ENCODE measurements around the gene CDHR5.

The CDHR5 gene

DNA sequence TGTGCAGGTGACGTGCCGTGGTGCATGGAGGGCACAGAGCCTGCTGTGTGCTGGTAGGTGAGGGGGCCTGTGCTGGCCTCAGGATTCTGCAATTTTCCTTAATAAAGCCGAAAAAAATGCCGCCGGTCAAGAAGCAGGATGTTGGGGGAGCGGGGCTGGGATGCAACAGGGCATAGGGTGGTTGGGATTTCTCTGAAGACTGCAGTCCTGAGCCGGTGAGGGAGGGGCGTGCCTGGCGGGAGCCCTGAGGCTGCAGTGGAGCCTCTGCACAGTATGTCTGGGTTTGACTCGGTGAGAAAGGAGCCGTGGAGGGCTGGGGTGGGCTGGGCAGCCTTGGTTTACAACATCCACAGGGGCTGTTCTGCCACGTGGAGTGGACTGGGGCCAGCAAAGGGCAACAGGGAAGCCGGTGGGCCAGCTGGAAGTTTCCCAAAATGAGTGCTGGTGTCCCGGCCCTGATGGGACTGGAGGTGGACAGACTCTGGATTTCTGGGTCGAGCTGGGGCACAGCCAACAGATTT is 1.3 kb downstream of the CDHR5 start:
- DNase-seq (ENCODE audit: low read depth in 2 of 2), result no peak

DNA sequence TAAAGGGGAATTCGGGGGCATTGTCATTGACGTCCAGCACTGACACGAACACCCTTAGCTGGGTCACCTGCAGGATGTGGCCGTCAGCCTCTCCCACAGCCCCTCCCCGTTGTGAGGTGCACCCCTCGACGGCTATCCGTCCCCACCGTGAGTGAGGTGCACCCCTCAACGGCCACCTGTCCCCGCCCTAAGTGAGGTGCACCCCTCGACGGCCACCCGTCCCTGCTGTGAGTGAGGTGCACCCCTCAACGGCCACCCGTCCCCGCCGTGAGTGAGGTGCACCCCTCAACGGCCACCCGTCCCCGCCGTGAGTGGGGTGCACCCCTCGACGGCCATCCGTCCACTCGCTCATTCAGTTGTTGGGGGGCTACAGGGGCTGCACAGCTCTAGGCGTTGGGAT is 2.9 kb downstream of the CDHR5 start:
- DNase-seq (ENCODE audit: low read depth in 2 of 2), result no peak

DNA sequence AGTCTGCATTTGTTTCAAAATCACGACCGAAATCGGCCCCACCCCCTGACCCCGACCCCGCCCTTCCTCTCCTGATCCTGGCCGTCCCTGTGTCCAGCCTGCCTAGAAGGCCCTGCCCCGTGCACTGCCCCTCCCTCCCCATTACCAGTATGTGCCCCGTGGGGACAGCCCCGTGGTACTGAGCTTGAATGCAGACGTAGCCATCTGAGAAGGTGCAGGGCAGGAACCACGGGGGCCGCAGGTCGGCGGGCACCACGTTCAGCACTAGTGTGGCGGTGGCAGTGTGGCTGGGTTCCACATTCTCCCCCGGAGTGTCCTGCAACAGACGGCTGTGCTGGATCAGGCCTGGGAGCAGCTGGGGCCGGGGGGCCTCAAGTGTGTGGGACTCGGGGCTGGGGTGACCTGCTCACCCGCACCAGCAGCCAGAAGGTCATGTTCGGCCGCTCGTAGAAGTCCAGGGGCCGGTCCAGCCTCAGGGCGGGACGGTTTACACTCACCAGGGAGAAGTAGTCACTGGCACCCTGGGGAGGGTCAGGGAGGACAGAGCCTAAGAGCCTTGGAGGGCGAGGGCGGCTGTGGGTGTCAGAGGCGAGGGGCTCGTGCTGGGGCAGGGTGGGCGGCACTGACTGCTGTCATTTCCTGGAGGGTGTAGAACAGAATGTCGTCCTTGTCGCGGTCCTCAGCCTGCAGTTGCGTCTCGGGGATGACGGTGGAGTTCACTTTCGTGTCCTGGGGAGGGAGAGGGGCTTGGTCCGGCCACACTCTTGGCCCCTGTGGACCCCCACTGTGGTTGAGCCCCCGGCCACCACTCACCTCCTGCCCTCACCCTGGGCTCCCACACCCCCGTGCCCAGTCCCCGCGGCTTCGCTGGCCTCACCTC is 3.6 kb downstream of the CDHR5 start:
- no peak for DNase-seq (ENCODE audit: low read depth in 2 of 2)

DNA sequence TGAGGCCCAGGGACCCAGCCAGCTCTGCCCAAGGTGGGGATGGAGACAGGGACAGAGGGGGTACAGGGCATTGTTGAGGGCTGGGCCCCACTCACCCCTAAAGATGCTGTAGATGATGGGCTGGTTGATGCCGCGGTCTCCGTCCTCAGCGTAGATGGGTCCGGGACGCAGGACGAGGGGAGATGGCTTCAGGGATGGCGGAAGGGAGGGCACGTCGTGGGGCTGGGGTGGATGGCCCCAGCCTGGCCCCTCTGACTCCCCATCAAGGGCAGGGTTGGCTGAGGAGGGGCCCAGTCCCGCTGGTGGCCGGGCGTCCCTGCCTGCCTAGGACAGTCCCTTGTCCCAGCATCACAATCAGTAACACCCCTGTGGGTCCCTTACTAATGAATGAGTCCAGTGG is 4.6 kb downstream of the CDHR5 start:
- DNase-seq (ENCODE audit: low read depth in 2 of 2), result no peak

DNA sequence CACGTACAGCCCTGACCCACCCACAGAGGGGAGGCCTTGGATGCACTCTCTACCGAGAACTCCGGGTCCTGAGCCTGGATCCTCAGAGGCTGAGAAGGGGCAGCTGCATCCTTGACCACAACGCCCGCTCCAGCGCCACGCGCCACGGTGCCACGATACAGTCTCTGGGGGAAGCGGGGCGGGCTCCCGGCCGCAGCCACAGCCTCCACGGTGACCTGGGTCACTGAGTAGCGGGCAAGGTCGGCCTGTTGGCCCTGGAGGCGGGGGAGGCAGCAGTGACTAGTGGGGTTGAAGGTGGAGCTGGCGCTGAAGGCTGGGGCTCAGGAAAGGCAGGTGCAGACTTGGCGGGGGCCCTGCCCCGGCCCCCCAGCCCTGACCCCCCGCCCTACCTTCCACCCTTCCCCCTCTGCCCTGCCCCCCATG is 5.1 kb downstream of the CDHR5 start:
- no peak for DNase-seq (ENCODE audit: low read depth in 2 of 2)

DNA sequence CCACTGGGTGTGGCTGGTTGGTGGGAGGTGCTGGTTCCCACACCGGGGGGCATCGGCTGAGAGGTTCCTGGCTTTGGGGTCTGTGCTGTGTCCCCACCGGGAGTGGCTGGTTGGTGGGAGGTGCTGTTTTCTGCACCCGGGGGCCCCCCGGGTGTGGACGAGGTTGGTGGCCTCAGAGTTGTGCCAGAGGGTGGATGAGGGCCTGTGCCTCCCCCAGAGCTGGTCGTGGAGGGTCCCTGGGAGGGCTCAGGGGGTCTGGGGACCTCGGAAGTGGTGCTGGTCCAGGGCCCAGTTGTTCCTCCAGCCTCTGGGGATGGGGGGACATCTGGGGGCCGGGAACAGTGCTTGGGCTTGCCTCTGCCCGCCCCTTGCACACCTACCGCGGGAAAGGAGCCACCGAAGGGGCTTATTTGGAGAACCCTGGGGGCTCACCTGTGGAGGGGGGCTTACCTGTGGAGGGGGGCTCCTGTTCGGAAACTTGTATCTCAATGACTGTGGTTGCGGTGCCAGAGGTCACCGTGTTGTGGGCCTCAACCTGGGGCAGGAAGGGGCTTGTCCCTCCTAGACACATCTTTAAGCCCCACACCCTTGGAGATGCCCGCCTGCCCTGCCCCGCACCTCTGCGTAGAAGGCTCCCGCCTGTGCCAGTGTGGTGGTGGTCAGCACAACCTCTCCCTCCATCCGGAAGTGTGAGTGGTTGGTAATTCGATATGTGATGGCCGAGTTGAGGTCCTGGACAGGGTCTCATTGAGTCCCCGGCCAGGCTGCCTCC is 5.7 kb downstream of the CDHR5 start:
- no peak for DNase-seq (ENCODE audit: low read depth in 2 of 2)

DNA sequence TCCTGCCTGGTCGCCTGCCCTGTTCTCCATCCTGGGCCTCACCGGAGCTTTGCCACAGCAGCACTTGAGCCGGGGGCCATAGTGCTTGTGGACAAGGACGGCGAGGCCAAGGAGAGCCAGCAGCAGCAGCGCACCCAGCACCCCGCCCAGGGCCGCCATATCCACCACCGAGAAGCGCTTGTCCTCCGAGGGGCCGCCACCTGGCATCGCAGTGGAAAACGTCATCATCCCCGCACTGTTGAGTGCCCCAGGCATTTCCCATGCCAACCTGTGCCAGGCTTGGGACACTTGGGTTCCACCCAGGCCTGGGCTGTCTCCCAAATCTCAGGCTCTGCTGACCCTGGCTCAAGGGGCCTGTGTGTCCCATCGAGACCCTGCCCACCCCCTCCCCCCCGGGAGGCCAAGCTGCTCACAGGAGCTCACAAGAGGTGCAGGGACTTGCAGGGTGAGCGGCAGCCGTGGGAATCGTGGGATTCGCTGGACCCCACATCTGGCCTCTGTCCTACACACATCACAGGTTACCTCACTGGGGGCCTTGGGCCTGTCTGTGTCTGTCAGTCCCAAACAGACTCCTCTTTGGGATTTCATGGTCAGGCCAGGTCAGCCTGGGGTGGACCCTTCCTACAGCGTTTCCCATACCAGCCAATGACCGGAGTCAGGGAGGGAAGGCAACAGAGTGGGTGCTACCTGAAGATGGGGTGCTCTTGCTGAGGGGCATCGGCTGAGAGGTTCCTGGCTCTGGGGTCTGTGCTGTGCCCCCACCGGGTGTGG is 6.7 kb downstream of the CDHR5 start:
- DNase-seq (ENCODE audit: low read depth in 2 of 2), result no peak

DNA sequence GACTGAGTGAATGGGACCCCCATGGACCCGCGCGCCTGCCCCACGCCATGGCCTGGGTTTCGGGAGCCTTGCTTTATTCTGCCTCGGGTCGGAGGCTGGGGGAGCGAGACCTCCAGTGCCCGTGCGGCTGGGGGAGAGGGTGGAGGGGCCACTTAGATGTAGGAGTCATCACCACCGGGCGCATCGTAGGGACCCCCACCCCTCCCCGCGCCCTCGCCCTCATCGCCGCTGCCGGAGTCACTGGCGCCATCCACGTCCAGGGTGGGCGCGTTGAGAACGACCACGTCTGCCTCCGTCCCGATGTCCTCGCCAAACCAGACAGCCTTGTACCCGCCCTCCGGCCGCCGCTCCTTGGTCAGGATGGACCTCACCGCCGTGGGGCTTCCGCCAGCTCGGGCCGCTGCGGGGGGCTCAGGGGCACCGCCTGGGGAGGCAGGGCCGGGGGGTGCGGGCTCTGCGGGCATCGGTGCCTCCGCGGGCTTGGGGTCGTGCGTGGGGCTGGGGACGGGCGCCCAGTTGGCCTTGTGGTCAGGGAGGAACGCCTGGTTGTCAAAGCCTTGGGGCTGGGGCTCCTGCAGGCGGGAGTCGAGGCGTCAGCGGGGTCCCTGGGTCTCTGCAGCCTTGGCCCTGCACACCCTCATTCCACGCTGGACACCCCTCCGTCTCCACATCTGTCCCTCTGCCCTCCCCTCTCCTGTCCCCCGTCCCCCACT is 7.4 kb downstream of the CDHR5 start:
- DNase-seq (ENCODE audit: low read depth in 2 of 2), result no peak

DNA sequence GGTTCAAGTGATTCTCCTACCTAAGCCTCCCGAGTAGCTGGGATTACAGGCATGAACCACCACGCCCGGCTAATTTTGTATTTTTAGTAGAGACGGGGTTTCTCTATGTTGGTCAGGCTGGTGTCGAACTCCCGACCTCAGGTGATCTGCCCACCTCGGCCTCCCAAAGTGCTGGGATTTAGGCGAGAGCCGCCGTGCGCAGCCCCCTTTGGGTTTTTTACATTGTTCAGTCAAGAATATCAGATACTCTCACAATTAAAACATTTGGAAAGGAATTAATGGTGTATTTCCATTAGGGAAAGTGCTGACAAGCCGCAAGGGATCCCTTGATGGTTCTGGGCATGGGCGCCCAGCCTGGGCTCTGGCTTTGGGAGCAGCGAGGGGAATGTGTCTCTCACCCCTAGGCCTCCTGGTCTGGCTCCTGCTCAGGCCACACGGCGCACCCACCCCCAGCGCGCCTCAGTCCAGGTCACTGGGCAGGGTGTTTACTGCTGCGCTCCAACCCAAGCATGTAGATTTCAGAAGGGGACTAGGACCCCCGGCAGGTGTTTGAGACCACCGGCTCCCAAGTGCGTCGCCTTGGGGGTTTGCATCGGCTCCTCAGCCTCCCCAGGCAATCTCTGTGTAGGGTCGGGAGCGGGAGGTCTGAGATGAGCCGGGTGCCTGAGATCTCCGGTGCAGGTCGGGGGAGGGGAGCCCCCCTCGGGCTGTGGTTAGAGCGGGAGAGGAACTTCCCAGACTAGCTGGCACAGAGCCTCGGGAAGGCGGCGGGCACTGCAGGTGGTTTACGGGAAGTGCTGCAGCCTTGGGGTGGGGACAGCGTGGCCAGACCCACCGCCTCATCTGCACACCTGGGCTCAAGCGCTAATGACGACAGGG is 8.2 kb downstream of the CDHR5 start:
- no peak for DNase-seq (ENCODE audit: low read depth in 2 of 2)

DNA sequence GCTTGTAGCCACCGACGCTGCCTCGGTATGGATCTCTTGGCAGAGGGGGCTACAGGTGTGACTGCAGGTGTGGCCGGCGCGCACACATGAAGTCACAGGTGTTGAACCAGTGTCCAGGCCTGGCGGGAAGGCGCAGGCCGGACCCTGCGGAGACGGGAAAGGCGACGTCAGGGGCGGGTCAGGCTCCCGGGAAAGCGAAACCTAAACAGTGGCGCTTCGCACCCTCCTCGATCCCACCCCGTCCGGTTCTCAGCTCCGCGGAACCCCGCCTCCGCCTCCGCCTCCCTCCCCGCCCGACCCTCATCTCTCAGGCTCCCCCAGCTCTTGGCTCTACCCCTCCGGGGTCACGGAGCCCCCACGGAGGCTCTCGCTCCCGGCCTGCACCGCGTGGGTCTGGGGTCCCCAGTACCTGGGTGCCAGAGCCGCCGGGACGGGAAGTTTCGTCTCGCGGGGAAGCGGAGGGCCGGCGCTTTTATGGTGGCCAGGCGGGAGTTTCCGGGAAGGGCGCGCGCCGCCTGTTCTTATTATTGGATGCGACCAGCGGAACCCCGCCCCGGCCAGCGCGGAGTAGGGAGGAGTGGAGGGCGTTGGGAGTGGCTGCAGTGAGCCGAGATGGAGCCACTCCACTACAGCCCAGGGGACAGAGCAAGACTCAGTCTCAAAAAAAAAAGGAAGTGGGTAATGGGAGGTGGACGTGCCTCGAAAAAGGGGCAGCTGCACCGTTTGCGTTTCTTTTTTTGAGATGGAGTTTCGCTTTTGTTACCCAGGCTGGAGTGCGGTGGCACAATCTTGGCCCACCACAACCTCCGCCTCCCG is 9.0 kb downstream of the CDHR5 start, which contains the start of gene IRF7:
TSS of gene IRF7 (minus strand) at position 447 of the 816 bp plus-strand sequence. CDS start 586 bp downstream, outside the sequence.
- peak; percentile 76 to 78 for DNase-seq (ENCODE audit: low read depth in 2 of 2)

DNA sequence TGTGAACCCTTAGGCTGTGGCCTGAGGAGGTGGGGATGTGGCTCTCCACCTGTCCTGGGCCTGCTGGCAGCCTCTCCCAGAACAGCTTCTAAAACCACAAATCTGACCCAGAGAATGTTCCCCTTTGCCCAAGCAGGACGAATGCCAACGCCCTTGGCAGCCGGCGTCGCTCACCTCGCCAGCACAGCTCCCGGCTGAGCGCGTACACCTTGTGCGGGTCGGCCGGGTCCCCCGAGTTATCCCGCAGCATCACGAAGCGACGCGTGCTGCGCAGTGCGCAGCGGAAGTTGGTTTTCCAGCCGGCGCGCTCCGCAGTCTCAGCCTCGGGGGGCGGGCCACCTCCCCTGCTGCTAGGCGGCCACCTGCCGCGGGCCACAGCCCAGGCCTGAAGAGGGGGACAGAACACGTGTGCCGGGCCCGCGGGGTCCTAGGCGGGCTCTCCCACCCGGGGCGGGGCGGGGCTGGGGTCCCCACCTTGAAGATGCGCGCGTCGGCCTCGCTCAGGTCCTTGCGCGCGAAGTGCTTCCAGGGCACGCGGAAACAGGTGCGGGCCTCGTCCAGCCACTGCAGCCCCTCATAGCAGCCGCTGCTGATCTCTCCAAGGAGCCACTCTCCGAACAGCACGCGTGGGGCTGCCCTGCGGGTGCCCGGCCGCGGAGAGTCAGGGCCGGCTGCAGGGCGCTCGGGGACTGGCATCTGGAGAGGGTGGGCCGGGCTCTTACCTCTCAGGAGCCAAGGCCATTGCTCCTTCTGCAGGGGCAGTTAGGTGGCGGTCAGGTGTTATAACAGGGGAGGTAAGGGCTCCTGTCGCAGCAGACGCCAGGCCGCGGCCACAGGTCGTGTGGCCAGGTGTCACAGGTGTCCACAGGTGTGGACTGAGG is 9.9 kb downstream of the CDHR5 start:
- no peak for DNase-seq (ENCODE audit: low read depth in 2 of 2)

DNA sequence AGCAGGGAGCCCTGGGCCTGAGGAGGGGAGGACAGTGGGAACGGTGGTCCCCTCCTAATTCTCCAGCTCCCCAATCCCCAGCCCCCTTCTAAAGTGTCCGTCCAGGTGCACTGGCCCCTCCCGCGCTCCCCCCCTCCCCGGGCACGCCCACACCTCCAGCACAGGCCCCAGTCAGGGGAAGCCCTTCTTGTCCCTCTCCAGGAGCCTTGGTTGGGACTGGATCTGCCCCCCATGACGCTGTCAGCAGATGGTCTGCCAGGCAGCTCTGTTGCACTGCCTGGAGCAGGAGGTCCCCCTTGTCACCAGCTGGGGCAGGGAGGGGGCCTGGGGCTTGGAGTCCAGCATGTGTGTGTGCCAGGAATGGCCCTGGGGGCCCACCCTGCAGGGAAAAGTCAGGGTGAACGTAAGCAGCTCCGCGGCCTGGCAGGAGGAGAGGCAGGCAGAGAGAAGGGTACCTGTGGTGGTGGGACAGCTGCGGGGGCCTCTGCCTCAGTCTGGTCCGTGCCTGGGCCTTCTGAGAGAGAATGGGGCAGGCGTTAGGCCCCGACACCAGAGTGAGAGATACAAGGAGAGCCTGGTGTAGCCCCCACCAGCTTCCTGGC is 10.6 kb downstream of the CDHR5 start:
- no peak for DNase-seq (ENCODE audit: low read depth in 2 of 2)

DNA sequence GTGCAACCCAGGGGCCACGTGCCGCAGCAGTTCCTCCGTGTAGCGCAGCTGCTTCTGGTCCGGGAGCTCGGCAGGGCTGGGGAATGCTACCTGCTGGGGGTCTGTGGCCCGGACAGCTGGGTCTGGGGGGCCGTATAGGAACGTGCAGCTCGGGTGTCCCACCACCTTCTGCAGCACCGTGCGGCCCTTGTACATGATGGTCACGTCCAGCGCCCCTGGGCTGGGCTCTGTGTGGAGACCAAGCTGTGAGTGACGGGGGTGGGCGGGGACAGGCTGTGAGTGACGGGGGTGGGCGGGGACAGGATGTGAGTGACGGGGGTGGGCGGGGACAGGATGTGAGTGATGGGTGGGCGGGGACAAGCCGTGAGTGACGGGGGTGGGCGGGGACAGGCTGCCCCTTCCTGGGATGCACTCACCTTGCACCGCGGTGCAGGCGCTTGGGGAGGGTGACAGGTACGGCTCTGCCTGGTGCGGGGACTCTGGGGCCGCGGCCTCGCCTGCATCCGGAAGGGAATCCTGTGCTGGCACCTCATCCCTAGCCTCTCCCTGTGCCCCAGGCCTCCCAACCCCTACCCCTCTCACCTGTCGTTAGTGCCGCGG is 11.3 kb downstream of the CDHR5 start:
- DNase-seq (ENCODE audit: low read depth in 2 of 2), result peak; percentile 9 to 10

DNA sequence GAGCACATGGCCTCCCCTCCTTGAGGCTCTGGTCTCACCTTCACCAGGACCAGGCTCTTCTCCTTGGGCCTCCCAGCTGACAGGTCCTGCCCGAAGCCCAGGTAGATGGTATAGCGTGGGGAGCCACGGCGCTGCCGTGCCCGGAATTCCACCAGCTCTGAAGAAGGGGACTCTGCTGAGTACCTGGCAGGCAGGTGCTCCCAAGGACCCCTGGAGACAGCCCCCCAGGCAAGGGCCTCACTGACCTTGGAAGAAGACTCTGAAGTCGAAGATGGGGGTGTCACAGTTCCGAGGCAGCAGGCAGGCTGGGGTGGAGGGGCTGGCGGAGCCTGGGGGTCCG is 11.8 kb downstream of the CDHR5 start:
- no peak for DNase-seq (ENCODE audit: low read depth in 2 of 2)

DNA sequence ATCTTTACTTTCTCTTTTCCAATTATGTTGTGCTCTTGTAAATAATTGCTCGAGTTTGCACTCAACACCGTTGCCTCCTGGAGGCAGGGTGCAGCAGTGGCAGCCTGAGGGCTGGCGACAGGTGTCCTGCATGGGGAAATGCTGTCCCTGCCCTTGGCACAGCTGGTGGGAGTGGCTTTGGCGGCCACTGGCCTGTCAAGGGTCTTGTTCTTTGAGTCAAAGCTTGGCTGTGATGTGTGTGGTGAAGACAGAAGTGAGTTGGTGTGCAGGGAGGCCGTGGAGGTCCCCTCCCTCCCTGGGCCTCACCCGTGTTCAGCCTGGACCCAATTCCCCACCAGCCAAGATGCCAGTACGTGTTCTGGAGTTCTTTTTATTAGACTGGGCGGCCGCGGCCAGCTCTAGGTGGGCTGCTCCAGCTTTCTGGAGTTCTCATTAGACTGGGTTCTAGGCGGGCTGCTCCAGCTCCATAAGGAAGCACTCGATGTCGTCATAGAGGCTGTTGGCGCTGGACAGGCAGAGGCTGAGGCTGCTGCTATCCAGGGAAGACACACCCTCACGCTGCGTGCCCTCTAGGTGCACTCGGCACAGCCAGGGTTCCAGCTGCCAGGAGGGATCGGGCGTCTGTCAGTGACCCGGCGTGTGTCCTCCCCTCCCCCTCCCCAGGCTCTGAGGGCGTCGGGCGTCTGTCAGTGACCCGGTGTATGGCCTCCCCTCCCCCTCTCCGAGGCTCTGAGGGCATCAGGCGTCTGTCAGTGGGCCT is 12.4 kb downstream of the CDHR5 start:
- no peak for DNase-seq (ENCODE audit: low read depth in 2 of 2)

DNA sequence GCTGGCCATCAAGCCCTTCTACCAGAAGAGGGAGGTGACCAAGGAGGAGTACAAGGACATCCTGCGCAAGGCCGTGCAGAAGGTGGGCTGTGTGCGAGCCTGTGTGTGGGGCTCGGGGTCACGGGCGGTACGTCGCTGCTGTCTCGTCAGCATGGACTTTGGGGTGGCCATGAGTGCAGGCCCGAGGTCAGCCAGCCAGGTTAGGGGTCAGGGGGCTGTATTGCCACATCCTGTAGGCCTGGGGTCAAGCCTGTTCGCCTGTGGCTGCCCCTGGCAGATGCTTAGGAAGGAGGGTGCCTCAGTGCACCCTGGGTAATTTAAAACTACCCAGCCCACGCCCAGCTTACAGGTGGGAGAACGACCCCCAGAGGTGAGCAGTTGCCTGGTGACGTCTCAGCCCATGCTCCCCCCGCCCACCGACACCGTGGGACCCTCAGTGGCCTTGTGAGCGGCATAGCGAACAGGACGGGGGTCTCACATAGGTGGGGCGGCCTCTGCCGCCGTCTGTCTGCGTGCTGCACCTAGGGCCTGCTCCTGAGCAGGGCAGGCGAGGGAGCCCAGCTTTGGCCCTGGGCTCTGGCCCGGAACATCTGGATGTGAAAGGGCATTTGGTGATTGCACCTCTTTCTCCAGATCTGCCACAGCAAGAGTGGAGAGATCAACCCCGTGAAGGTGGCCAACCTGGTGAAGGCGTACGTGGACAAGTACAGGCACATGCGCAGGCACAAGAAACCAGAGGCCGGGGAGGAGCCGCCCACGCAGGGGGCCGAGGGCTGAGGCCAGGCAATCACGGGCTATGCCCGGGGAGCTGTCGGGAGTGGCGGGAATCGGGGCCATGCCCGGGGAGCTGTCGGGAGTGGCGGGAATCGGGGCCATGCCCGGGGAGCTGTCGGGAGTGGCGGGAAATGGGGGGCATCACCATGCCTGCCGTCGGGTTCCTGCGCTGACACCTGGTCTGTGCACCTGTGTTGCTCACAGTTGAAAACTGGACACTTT is 13.5 kb downstream of the CDHR5 start:
- no peak for DNase-seq (ENCODE audit: low read depth in 2 of 2)

All from fibroblast of skin of left quadriceps (primary cell).